Measurements from ENCODE around the gene EPHA2.
A peak's percentile ranks its signal among the peaks of the same experiment; 100 is the strongest.

EPHA2 gene

GRCh38 chr1:16124377-16125087 lies 31.3 kb downstream of the EPHA2 start:
- POLR2A ChIA-PET = no interaction called here
- peaks cover 0 to 7% (median 0%) of the 10 kb centered on the region in 5 experiments for H3K27me3 ChIP-seq (replicated peaks in 2 of 5; ENCODE audit: control insufficient read depth in 4 of 5, insufficient read depth in 5 of 5, low read length in 4 of 5)
- no peaks in the 10 kb centered on the region for H3K9me3 ChIP-seq (ENCODE audit: control extremely low read depth in 1 of 5, control insufficient read depth in 4 of 5, insufficient read depth in 2 of 5, low read depth in 1 of 5, low read length in 4 of 5)
- no peaks in the 10 kb centered on the region for H3K36me3 ChIP-seq (ENCODE audit: control insufficient read depth in 4 of 4, insufficient read depth in 4 of 4, low read length in 3 of 4)
- peaks cover 0 to 7% (median 0%) of the 10 kb centered on the region in 4 experiments for H3K4me1 ChIP-seq (ENCODE audit: control extremely low read depth in 1 of 4, control insufficient read depth in 4 of 4, insufficient read depth in 4 of 4, low read length in 3 of 4)
- no peak overlapping the region for H3K4me3 ChIP-seq (ENCODE audit: control insufficient read depth in 1 of 7, extremely low read depth in 1 of 7, insufficient read depth in 4 of 7, low read depth in 2 of 7, low read length in 6 of 7)
- CTCF ChIA-PET = interaction anchor here (0.6 kb wide), 1 partner anchor 17 kb away, joined by 4 read pairs; no protein-coding TSS in a partner anchor
- no peak overlapping the region for H3K27ac ChIP-seq (ENCODE audit: insufficient read depth in 1 of 2, low read depth in 1 of 2, low read length in 2 of 2, poor library complexity in 1 of 2, severe bottlenecking in 2 of 2)
- no peak for DNase-seq
- WGBS (ENCODE audit: insufficient coverage) = 97% methylated on average over 16 of the region's 18 CpGs

GRCh38 chr1:16122916-16123315 lies 33.0 kb downstream of the EPHA2 start:
- Histone ChIP-seq H3K27ac (ENCODE audit: insufficient read depth in 1 of 2, low read depth in 1 of 2, low read length in 2 of 2, poor library complexity in 1 of 2, severe bottlenecking in 2 of 2) (no peak overlapping the region), H3K27me3 (replicated peaks in 2 of 5; ENCODE audit: control insufficient read depth in 4 of 5, insufficient read depth in 5 of 5, low read length in 4 of 5) (peaks cover 0 to 7% (median 0%) of the 10 kb centered on the region in 5 experiments), H3K4me1 (ENCODE audit: control extremely low read depth in 1 of 4, control insufficient read depth in 4 of 4, insufficient read depth in 4 of 4, low read length in 3 of 4) (peaks cover 0 to 7% (median 0%) of the 10 kb centered on the region in 4 experiments), H3K36me3 (ENCODE audit: control insufficient read depth in 4 of 4, insufficient read depth in 4 of 4, low read length in 3 of 4) (no peaks in the 10 kb centered on the region), H3K4me3 (ENCODE audit: control insufficient read depth in 1 of 7, extremely low read depth in 1 of 7, insufficient read depth in 4 of 7, low read depth in 2 of 7, low read length in 6 of 7) (no peak overlapping the region), H3K9me3 (ENCODE audit: control extremely low read depth in 1 of 5, control insufficient read depth in 4 of 5, insufficient read depth in 2 of 5, low read depth in 1 of 5, low read length in 4 of 5) (no peaks in the 10 kb centered on the region)
- ChIA-PET CTCF (interaction anchor here (0.7 to 1.3 kb wide), 3 partner anchors 20 to 70 kb away, joined by 3 read pairs; no protein-coding TSS in a partner anchor), POLR2A (no interaction called here)
- peak in 2 of 3 donors; percentile 48 to 49 for DNase-seq
- WGBS (ENCODE audit: insufficient coverage) = 77% methylated on average over 4 of the region's 6 CpGs

DNA sequence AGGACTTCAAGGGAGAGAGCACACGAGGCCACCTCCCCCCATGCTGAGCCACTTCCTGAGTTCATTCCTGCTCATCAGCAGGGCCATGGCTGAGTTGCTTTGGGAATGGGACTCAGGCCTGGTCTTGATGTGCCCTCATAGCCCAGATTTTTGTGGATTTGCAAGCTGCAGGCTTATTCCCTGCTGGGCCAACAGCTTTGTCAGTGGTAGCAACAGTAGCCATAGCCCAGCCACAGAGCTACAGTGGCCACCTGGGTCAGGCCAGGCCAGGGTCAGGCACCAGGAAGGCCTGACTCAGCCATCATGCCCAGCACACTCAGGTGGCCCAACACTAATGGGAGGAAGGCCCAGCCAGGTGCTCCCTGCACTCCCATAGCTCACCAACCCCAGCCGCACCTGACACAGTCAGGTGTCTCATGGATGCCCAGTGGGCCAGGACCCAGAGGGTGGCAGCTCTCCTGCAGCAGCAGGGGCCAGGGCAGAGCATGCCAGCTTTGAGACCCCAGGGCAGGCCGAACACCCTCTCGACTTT lies 33.5 kb downstream of the EPHA2 start:
- H3K27me3 ChIP-seq (replicated peaks in 2 of 5; ENCODE audit: control insufficient read depth in 4 of 5, insufficient read depth in 5 of 5, low read length in 4 of 5) = peaks cover 0 to 6% (median 0%) of the 10 kb centered on the region in 5 experiments
- peaks cover 0 to 7% (median 0%) of the 10 kb centered on the region in 4 experiments for H3K4me1 ChIP-seq (ENCODE audit: control extremely low read depth in 1 of 4, control insufficient read depth in 4 of 4, insufficient read depth in 4 of 4, low read length in 3 of 4)
- no peaks in the 10 kb centered on the region for H3K9me3 ChIP-seq (ENCODE audit: control extremely low read depth in 1 of 5, control insufficient read depth in 4 of 5, insufficient read depth in 2 of 5, low read depth in 1 of 5, low read length in 4 of 5)
- no peak for DNase-seq
- POLR2A ChIA-PET = no interaction called here
- WGBS (ENCODE audit: insufficient coverage) = 80% methylated on average over 4 of the region's 4 CpGs
- H3K27ac ChIP-seq (ENCODE audit: insufficient read depth in 1 of 2, low read depth in 1 of 2, low read length in 2 of 2, poor library complexity in 1 of 2, severe bottlenecking in 2 of 2) = no peak overlapping the region
- no peaks in the 10 kb centered on the region for H3K36me3 ChIP-seq (ENCODE audit: control insufficient read depth in 4 of 4, insufficient read depth in 4 of 4, low read length in 3 of 4)
- CTCF ChIA-PET = interaction anchor here (0.7 to 1.0 kb wide), 2 partner anchors 20 to 71 kb away, joined by 3 read pairs; no protein-coding TSS in a partner anchor
- no peak overlapping the region for H3K4me3 ChIP-seq (ENCODE audit: control insufficient read depth in 1 of 7, extremely low read depth in 1 of 7, insufficient read depth in 4 of 7, low read depth in 2 of 7, low read length in 6 of 7)

DNA sequence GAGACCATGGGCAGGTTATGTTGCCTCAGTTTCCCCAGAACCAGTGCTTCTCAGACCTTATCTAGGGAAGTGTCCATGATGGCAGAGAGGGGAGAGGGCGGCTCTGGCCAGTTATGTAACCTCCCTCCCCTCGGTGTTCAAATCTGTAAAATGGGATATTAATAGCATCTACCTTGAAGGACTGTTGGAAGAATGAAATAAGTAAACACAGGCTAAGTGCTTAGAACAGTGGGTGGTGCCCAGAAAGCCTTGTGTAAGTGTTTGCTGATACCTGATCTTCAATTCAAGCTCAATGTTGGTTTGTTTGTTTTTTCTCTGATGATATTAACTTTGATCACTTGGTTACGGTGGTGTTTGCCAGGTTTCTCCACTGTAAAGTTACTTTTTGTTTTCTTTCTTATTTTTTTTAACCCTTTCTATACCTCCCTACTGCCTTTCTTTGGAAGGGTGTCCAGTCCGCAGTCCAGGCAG lies 34.9 kb downstream of the EPHA2 start:
- WGBS (ENCODE audit: insufficient coverage) = 100% methylated on average over 3 of the region's 4 CpGs
- Histone ChIP-seq H3K27me3 (replicated peaks in 2 of 5; ENCODE audit: control insufficient read depth in 4 of 5, insufficient read depth in 5 of 5, low read length in 4 of 5) (no peaks in the 10 kb centered on the region), H3K4me1 (ENCODE audit: control extremely low read depth in 1 of 4, control insufficient read depth in 4 of 4, insufficient read depth in 4 of 4, low read length in 3 of 4) (peaks cover 0 to 7% (median 0%) of the 10 kb centered on the region in 4 experiments), H3K36me3 (ENCODE audit: control insufficient read depth in 4 of 4, insufficient read depth in 4 of 4, low read length in 3 of 4) (no peaks in the 10 kb centered on the region), H3K27ac (ENCODE audit: insufficient read depth in 1 of 2, low read depth in 1 of 2, low read length in 2 of 2, poor library complexity in 1 of 2, severe bottlenecking in 2 of 2) (no peak overlapping the region), H3K9me3 (ENCODE audit: control extremely low read depth in 1 of 5, control insufficient read depth in 4 of 5, insufficient read depth in 2 of 5, low read depth in 1 of 5, low read length in 4 of 5) (no peaks in the 10 kb centered on the region), H3K4me3 (ENCODE audit: control insufficient read depth in 1 of 7, extremely low read depth in 1 of 7, insufficient read depth in 4 of 7, low read depth in 2 of 7, low read length in 6 of 7) (no peak overlapping the region)
- DNase-seq = no peak
- ChIA-PET CTCF (interaction anchor here (0.9 kb wide), 1 partner anchor 12 kb away, joined by 3 read pairs; no protein-coding TSS in a partner anchor), POLR2A (no interaction called here)

DNA sequence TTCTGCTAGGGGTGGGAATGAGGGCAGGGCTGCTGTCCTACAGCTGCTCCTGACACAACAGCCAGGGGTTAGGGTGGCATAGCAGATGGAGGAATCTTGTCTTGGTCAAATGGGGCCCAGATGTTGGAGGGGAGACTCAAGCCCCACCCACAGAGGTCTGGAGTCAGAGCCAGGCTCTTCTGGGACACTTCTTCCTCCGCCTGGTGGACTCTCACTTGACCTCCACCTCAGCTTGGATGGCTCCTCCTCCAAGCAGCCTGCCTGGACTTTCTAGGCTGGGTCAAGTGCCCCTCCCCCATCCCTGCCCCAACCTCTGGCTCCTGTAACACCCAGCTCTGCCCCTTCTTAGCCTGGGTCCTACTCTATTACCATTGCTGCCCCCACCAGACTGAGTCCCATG lies 35.5 kb downstream of the EPHA2 start:
- Histone ChIP-seq H3K4me3 (ENCODE audit: control insufficient read depth in 1 of 7, extremely low read depth in 1 of 7, insufficient read depth in 4 of 7, low read depth in 2 of 7, low read length in 6 of 7) (no peak overlapping the region), H3K27ac (ENCODE audit: insufficient read depth in 1 of 2, low read depth in 1 of 2, low read length in 2 of 2, poor library complexity in 1 of 2, severe bottlenecking in 2 of 2) (no peak overlapping the region), H3K4me1 (ENCODE audit: control extremely low read depth in 1 of 4, control insufficient read depth in 4 of 4, insufficient read depth in 4 of 4, low read length in 3 of 4) (peaks cover 0 to 7% (median 0%) of the 10 kb centered on the region in 4 experiments), H3K36me3 (ENCODE audit: control insufficient read depth in 4 of 4, insufficient read depth in 4 of 4, low read length in 3 of 4) (no peaks in the 10 kb centered on the region), H3K27me3 (replicated peaks in 2 of 5; ENCODE audit: control insufficient read depth in 4 of 5, insufficient read depth in 5 of 5, low read length in 4 of 5) (no peaks in the 10 kb centered on the region), H3K9me3 (ENCODE audit: control extremely low read depth in 1 of 5, control insufficient read depth in 4 of 5, insufficient read depth in 2 of 5, low read depth in 1 of 5, low read length in 4 of 5) (no peaks in the 10 kb centered on the region)
- WGBS (ENCODE audit: insufficient coverage) = 100% methylated on average over 1 of the region's 1 CpG
- POLR2A ChIA-PET = interaction anchor here (0.7 kb wide), 1 partner anchor 21 kb away, joined by 3 read pairs; no protein-coding TSS in a partner anchor
- no peak for DNase-seq
- CTCF ChIA-PET = interaction anchor here (0.6 to 1.1 kb wide), 2 partner anchors 31 to 87 kb away, joined by 3 read pairs; no protein-coding TSS in a partner anchor

GRCh38 chr1:16119926-16120325 lies 35.9 kb downstream of the EPHA2 start:
- 95% methylated on average over 10 of the region's 10 CpGs for WGBS (ENCODE audit: insufficient coverage)
- CTCF ChIA-PET = interaction anchor here (0.6 to 1.1 kb wide), 3 partner anchors 23 to 86 kb away, joined by 3 read pairs; no protein-coding TSS in a partner anchor
- POLR2A ChIA-PET = interaction anchor here (0.7 kb wide), 1 partner anchor 22 kb away, joined by 3 read pairs; no protein-coding TSS in a partner anchor

GRCh38 chr1:16119504-16119903 lies 36.4 kb downstream of the EPHA2 start:
- CTCF ChIA-PET = interaction anchor here (0.8 to 1.1 kb wide), 3 partner anchors 23 to 41 kb away, joined by 3 read pairs; no protein-coding TSS in a partner anchor

More at GRCh38 chr1:16119926-16120325, 35.9 kb downstream of the EPHA2 start:
- H3K27ac ChIP-seq (ENCODE audit: insufficient read depth in 1 of 2, low read depth in 1 of 2, low read length in 2 of 2, poor library complexity in 1 of 2, severe bottlenecking in 2 of 2) = no peak overlapping the region
- H3K4me3 ChIP-seq (ENCODE audit: control insufficient read depth in 1 of 7, extremely low read depth in 1 of 7, insufficient read depth in 4 of 7, low read depth in 2 of 7, low read length in 6 of 7) = no peak overlapping the region
- DNase-seq = no peak
- peaks cover 0 to 7% (median 0%) of the 10 kb centered on the region in 4 experiments for H3K4me1 ChIP-seq (ENCODE audit: control extremely low read depth in 1 of 4, control insufficient read depth in 4 of 4, insufficient read depth in 4 of 4, low read length in 3 of 4)
- H3K27me3 ChIP-seq (replicated peaks in 2 of 5; ENCODE audit: control insufficient read depth in 4 of 5, insufficient read depth in 5 of 5, low read length in 4 of 5) = no peaks in the 10 kb centered on the region
- no peaks in the 10 kb centered on the region for H3K9me3 ChIP-seq (ENCODE audit: control extremely low read depth in 1 of 5, control insufficient read depth in 4 of 5, insufficient read depth in 2 of 5, low read depth in 1 of 5, low read length in 4 of 5)
- H3K36me3 ChIP-seq (ENCODE audit: control insufficient read depth in 4 of 4, insufficient read depth in 4 of 4, low read length in 3 of 4) = no peaks in the 10 kb centered on the region

More at GRCh38 chr1:16119504-16119903, 36.4 kb downstream of the EPHA2 start:
- no peak overlapping the region for H3K4me3 ChIP-seq (ENCODE audit: control insufficient read depth in 1 of 7, extremely low read depth in 1 of 7, insufficient read depth in 4 of 7, low read depth in 2 of 7, low read length in 6 of 7)
- WGBS (ENCODE audit: insufficient coverage) = 100% methylated on average over 4 of the region's 6 CpGs
- no peaks in the 10 kb centered on the region for H3K27me3 ChIP-seq (replicated peaks in 2 of 5; ENCODE audit: control insufficient read depth in 4 of 5, insufficient read depth in 5 of 5, low read length in 4 of 5)
- POLR2A ChIA-PET = no interaction called here
- H3K36me3 ChIP-seq (ENCODE audit: control insufficient read depth in 4 of 4, insufficient read depth in 4 of 4, low read length in 3 of 4) = no peaks in the 10 kb centered on the region
- no peaks in the 10 kb centered on the region for H3K9me3 ChIP-seq (ENCODE audit: control extremely low read depth in 1 of 5, control insufficient read depth in 4 of 5, insufficient read depth in 2 of 5, low read depth in 1 of 5, low read length in 4 of 5)
- H3K4me1 ChIP-seq (ENCODE audit: control extremely low read depth in 1 of 4, control insufficient read depth in 4 of 4, insufficient read depth in 4 of 4, low read length in 3 of 4) = peaks cover 0 to 7% (median 0%) of the 10 kb centered on the region in 4 experiments
- DNase-seq = no peak
- H3K27ac ChIP-seq (ENCODE audit: insufficient read depth in 1 of 2, low read depth in 1 of 2, low read length in 2 of 2, poor library complexity in 1 of 2, severe bottlenecking in 2 of 2) = no peak overlapping the region
